ENCODE measurements around the gene FGD3. TPM values are rescaled to one million over a fixed set of nuclear protein-coding genes. Genes with fewer than 3 reads are reported as not detected.
A peak's percentile ranks its signal among the peaks of the same experiment; 100 is the strongest.

The FGD3 gene
- total RNA-seq, 6 donors from 2014 or later = 14.0 to 45.1 (median 22.3) TPM

- peaks cover 15 to 25% (median 21%) of the 10 kb centered on the region in 4 donors for H3K4me1 ChIP-seq
- TF ChIP-seq POLR2AphosphoS5 (IDR thresholded peaks at IDR 0.05) = no peak
- no peak for TF ChIP-seq POLR2A (IDR thresholded peaks at IDR 0.05)
- TF ChIP-seq EP300 (IDR thresholded peaks at IDR 0.05) = no peak
- no peak for TF ChIP-seq CTCF (IDR thresholded peaks at IDR 0.05)
- DNase-seq (no peak), ATAC-seq (ENCODE audit: low FRiP score in 2 of 2) (no peak)
- no peaks in the 10 kb centered on the region for H3K36me3 ChIP-seq
- H3K27me3 ChIP-seq = peaks cover 0 to 3% (median 0%) of the 10 kb centered on the region in 4 donors
- H3K9me3 ChIP-seq = no peaks in the 10 kb centered on the region
- 90% methylated on average over 2 of the region's 2 CpGs; no CpG with 5 or more reads in 1 of the 2 donors for WGBS, 2 donors
- no peak overlapping the region for H3K4me3 ChIP-seq
- H3K27ac ChIP-seq = no peak overlapping the region
Observed at GRCh38 chr9:92948632-92949031, 1.3 kb downstream of the FGD3 start.

- peaks cover 0 to 3% (median 0%) of the 10 kb centered on the region in 4 donors for H3K27me3 ChIP-seq
- peaks cover 20 to 33% (median 28%) of the 10 kb centered on the region in 4 donors for H3K4me1 ChIP-seq
- H3K9me3 ChIP-seq = no peaks in the 10 kb centered on the region
- DNase-seq = no peak
- H3K27ac ChIP-seq = no peak overlapping the region
- no peaks in the 10 kb centered on the region for H3K36me3 ChIP-seq
- H3K4me3 ChIP-seq = no peak overlapping the region
- no peak for ATAC-seq (ENCODE audit: low FRiP score in 2 of 2)
- TF ChIP-seq POLR2A (IDR thresholded peaks at IDR 0.05) = no peak
- no peak for TF ChIP-seq CTCF (IDR thresholded peaks at IDR 0.05)
- TF ChIP-seq POLR2AphosphoS5 (IDR thresholded peaks at IDR 0.05) = no peak
- TF ChIP-seq EP300 (IDR thresholded peaks at IDR 0.05) = no peak
- WGBS, 2 donors = 69 to 83% methylated on average over 5 to 11 of the region's 11 CpGs
Observed at GRCh38 chr9:92949266-92949982, 2.1 kb downstream of the FGD3 start.

GRCh38 chr9:92950359-92950955 is 3.1 kb downstream of the FGD3 start:
- Histone ChIP-seq H3K4me3 (no peak overlapping the region), H3K4me1 (peaks cover 21 to 39% (median 32%) of the 10 kb centered on the region in 4 donors), H3K9me3 (no peaks in the 10 kb centered on the region), H3K27ac (no peak overlapping the region), H3K36me3 (no peaks in the 10 kb centered on the region), H3K27me3 (peaks cover 0 to 3% (median 0%) of the 10 kb centered on the region in 4 donors)
- no peak for ATAC-seq (ENCODE audit: low FRiP score in 2 of 2)
- DNase-seq = no peak
- TF ChIP-seq EP300 (IDR thresholded peaks at IDR 0.05) (no peak), POLR2A (IDR thresholded peaks at IDR 0.05) (no peak), CTCF (IDR thresholded peaks at IDR 0.05) (no peak), POLR2AphosphoS5 (IDR thresholded peaks at IDR 0.05) (no peak)
- WGBS, 2 donors = 88 to 95% methylated on average over 8 to 11 of the region's 11 CpGs

GRCh38 chr9:92952906-92953610 is 5.7 kb downstream of the FGD3 start:
- Histone ChIP-seq H3K27ac (peak overlapping the region; percentile 37 to 85 (median 79)), H3K4me1 (peaks cover 17 to 30% (median 23%) of the 10 kb centered on the region in 4 donors), H3K4me3 (no peak overlapping the region), H3K36me3 (no peaks in the 10 kb centered on the region), H3K9me3 (no peaks in the 10 kb centered on the region), H3K27me3 (peaks cover 0 to under 1% (median 0%) of the 10 kb centered on the region in 4 donors)
- TF ChIP-seq POLR2A (IDR thresholded peaks at IDR 0.05) (no peak), CTCF (IDR thresholded peaks at IDR 0.05) (no peak), POLR2AphosphoS5 (IDR thresholded peaks at IDR 0.05) (no peak), EP300 (IDR thresholded peaks at IDR 0.05) (no peak)
- ATAC-seq (ENCODE audit: low FRiP score in 2 of 2) (peak in 1 of 2 donors; percentile 15), DNase-seq (no peak)
- 49 to 63% methylated on average over 9 of the region's 9 CpGs for WGBS, 2 donors

Data from upper lobe of left lung (tissue), 6 donors.